HL-60/S4 treated with retinoic acid at 250 ng/mL for 4 days and 3 days (cell line): Measurements from ENCODE around the gene MAP3K13.

Source experiments
- in situ Hi-C: fragments of 300-500 bp; cut with MboI; formaldehyde crosslinking; loops from 2 replicates; pipeline ENCODE4 v1.7.0; 2022; ENCODE audit warnings: low sequenced_read_pairs

MAP3K13 gene, protein sequence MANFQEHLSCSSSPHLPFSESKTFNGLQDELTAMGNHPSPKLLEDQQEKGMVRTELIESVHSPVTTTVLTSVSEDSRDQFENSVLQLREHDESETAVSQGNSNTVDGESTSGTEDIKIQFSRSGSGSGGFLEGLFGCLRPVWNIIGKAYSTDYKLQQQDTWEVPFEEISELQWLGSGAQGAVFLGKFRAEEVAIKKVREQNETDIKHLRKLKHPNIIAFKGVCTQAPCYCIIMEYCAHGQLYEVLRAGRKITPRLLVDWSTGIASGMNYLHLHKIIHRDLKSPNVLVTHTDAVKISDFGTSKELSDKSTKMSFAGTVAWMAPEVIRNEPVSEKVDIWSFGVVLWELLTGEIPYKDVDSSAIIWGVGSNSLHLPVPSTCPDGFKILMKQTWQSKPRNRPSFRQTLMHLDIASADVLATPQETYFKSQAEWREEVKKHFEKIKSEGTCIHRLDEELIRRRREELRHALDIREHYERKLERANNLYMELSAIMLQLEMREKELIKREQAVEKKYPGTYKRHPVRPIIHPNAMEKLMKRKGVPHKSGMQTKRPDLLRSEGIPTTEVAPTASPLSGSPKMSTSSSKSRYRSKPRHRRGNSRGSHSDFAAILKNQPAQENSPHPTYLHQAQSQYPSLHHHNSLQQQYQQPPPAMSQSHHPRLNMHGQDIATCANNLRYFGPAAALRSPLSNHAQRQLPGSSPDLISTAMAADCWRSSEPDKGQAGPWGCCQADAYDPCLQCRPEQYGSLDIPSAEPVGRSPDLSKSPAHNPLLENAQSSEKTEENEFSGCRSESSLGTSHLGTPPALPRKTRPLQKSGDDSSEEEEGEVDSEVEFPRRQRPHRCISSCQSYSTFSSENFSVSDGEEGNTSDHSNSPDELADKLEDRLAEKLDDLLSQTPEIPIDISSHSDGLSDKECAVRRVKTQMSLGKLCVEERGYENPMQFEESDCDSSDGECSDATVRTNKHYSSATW

DNA sequence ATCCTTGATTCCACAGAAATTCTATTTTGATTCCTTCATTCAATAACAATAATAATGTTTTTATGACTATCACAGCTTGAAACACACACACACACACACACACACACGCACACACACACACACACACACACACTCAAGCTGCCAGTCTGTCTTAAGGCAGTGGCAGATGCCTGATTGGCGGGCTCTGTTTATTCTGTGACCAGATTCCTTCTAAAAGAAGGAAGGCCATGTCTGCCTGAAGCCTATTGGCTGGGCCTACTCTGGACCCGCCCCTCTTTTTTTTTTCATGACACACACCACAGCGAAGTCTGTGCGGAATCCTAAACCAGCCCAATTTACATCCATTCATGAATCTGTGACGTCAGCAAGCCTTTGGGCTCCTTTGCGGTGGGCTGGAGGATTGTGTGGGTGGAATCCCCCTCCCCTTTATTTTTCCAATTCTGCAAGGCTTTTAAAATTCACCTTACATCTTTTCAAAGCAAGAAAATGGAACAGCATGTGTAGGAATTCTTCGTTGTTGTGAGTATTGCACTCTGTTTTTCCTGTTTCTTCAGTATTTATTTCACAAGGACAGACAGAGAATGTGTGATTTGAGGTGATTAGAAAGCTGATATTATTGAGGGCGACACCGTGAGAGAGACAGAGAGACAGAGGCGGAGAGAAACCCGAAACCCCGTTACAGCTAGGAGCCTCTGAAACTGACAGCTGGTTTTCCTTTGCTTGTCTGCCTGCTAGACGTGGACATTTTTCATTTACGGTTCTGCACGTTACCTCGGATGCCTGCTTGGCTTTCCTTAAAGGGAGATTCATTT, at the start of gene MAP3K13:
MAP3K13 (plus strand) TSS at position 287 of the 812 bp plus-strand sequence. CDS start 65,446 bp downstream, outside the sequence.
- in situ Hi-C loops, result no loop called here

DNA sequence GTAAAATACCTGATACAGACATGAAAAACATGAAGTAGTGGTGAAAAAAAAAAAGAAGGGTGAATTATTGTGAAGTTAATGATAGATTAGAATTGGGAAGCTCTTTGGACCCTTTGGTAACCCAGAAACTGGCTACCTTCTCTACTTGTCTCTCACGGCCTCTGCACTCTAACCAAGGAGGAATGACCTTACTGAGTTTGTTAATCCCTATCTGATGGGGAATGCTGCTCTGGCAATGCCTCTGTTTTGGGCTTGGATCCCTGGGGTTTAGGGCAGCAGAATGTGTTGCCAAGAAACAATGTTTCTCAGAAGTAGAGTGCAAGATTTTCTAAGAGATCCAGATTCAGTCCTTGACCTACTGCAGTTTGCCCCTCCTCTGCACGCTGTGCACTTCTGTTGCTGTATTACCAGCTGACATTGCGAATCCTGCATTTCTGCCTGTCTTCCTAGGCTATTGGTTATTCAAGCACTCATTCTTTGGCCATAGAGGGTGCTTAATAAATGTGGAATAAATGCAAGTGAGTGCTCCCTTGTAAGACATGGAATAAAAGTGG, 49.2 kb upstream of the MAP3K13 start:
- in situ Hi-C loops, result no loop called here

DNA sequence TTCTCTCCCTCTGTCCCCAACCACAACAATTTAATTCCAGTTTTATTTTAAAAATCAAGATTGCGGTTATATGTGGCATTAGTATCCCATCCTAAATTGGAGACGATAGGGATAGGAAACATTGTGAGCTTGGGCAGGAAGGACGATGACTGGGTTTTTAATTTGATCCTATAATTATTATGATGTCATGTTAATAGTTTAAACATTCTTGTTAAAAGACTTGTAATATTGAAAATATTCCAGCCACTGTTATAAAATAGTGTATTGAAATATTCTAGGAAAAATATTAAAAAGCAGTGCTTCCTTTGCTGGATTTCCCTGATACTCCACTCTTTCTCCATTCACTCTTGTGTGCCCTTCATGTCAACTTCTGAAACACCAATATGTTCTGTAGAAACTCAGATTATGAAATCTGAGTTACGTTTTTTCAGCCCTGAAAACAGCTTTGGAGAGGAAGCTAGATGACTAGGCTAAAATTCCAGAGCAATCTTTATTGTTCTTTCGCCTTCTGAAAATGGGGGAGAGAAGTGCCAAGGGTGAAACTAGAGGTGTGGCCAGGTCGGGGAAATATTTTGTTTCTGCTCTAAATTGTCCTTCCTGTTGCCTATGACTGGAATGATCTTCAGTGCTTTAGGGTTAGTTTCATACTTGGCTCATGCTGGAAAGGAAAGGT, 46.1 kb upstream of the MAP3K13 start:
- in situ Hi-C loops, result no loop called here

DNA sequence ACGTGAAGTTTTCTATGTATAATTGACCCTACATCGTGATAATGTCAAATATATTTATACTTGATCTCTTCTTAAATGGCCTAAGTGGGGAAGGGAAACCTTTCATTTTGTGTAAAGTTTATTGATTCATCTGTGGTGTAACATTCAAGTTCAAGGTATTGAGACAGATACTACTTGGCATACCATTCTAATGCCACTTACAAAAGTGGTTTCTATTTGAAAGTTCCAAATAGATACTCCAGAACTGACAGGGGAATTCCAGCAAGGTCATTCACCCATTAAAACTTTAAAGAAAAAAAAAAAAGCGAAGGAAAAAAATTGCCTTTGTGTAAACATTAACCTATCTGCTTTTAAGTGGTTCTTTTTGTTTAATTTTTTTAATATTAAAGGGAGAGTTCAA, 45.3 kb upstream of the MAP3K13 start:
- in situ Hi-C loops, result no loop called here

DNA sequence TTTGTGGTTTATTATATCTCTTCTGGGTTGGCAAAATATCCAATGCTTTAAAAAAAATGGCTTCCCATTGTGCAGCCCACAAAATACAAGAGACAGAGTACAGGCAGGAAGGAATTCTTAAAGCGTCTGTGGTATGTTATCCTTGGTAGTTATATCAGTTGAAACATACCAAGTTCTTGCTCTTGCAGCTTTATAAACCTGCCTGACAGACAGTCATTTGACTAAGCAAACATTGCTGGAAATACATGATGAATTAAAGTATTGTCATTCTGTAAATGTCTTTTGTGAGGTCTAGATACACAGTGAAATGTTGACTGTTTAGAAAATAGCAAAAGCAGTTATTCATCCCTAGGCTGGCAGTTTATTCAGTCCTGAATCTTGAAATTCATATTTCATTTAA, 44.8 kb upstream of the MAP3K13 start:
- in situ Hi-C loops, result no loop called here

DNA sequence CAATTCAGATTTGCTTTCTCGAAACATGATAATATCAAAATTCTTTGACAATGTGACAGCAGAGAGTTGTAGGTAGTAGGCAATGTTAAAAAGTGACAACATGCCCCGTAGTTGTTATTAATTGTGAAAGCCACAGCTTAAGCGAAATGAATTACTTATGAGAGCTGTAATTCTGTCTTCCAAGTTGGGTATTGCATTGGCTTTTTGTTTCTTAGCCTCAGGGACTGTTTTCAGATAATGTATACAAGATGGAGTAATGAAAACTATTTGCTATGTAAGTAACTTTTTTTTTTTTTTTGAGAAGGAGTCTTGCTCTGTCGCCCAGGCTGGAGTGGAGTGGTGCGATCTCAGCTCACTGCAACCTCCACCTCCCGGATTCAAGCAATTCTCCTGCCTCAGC, 43.1 kb upstream of the MAP3K13 start:
- in situ Hi-C loops, result no loop called here

DNA sequence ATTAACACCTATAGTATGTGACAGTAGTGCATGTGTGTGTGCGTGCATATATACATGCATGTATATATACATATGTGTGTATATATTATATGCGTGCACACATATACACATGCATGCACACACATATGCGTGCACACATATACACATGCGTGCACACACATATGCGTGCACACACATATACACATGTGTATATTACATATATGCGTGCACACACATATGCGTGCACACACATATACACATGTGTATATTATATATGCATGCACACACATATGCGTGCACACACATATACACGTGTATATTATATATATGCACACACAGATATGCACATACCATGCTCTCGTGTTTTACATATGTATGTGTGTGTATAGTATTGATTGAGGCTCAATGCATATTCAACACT, 42.0 kb upstream of the MAP3K13 start:
- in situ Hi-C loops, result no loop called here

DNA sequence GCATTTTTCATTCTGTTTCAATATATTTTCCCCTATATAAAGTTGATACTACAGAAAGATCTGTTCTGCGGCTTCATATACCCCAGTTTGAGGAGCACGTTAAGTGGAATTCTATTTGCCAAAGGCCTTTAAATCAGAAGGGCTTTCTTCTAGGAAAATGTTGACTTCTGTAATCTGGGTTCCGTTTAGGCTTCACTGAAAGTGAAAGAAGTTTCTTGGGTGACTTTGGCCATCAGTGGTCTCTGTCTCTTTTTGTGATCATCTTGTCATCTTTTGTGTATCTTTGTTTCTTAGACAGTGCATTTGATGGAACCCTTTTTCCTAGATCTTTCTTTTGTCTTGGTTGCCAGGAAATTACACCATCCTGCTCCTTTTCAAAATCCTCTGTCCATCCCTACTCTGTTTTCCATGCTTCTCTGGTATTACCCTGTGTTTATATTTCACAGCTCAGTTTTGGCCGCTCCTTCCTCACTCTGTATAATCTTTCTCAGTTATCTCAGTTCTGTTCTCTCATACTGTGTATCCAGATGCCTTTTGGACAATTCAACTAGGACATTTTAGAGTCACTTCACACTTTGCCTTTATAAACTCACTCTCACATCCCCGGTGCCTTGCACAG, 40.7 kb upstream of the MAP3K13 start:
- in situ Hi-C loops, result no loop called here

DNA sequence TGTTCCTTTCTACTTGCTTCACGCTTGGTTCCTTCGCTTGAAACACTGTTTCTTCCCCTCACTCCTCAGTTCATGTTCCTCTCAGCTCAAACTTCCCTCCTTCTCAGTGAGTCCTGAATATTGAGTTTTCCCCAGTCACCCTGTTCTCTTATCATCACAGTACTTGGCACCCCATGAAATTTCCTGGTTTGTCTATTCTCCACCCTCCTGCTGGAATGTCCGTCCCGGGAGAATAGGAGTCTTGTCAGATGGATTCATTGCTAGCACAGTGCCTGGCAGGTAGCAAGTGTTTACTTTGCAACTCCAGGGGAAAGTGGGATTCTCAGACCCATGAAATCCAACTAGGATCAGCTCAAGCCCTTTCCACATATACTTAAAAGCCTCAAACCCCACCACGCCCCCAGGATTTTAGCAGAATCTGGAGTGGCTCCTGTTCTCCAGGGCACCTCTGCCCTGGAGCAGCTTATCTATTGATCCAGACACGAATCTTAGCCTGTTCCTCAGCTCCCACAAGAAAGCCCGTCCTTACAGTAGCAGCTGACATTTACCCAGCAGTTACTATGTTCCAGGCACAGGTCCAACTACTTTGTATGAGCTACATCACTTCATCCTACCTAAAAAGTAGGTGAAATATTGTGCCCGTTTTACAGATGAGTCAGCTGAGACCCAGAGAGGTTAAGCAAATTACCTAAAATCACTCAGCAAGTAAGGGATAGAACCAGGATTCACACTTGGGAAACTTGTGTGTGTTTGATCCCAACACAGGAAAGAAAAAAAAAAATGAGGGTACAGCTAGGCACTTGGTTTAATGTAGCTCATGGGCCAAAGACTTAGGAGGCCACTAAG, 36.8 kb upstream of the MAP3K13 start:
- in situ Hi-C loops, result no loop called here

DNA sequence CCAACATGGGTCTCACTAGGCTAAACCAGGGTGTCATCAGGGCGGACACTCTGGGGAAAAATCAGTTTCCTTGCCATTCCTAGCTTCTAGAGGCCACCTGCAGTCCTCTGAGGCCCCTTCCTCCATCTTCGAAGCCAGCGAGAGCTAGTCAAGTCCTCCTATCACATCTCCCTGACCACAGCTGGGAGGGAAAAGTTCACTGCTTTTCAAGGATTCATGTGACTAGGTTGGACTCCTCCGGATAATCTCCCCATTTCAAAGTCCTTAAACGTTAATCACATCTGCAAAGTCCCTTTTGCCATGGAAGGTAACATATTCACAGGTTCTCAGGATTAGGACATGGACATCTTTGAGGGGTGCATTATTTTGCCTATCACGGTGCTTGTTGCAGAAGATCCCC, 35.9 kb upstream of the MAP3K13 start:
- in situ Hi-C loops, result no loop called here

DNA sequence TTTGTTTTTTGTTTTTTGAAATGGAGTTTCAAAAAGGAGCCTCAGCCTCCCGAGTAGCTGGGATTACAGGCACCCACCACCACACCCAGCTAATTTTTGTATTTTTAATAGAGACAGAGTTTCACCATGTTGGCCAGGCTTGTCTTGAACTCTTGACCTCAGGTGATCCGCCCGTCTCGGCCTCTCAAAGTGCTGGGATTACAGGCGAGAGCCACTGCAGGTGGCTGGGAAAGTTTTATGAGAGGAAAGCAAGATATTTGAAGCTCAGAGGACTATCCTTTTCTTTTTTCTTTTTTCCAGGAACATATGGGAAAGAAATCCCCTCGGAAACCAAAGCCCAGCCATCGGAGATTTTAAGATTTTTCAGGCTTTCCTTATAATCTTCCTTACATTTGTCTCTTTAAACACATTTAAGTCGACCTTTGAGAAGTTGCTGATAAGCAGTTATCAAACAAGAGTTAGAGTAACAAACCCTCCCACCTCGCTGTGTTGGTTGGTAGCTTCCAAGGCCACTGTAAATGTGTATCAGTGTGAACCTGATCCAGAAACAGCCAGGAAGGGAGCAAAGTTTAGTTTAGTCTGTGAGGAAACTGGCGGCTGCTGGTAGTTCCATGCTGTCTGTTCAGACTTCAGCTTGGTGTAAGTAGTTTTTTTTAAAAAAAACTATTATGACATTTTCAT, 34.5 kb upstream of the MAP3K13 start:
- in situ Hi-C loops, result no loop called here

DNA sequence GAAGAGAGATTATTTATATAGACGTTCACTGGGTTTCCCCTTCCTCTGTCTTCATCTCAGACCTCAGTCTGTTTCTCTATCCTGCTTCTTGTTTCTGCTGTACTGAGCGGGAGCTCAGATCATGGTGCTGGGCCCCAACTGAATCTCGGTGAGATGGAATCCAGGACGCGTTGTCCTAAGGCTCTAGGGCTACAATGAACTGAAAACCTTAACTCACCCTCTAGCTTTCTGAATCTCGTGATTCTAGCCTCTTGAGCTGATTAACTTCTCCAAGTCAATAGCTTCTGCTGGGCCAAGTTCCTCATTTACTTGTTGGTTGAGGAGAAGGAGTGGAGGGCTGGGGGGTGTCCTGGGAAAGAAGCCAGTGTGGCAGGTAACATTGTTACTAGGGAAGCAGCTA, 32.7 kb upstream of the MAP3K13 start:
- in situ Hi-C loops, result no loop called here

DNA sequence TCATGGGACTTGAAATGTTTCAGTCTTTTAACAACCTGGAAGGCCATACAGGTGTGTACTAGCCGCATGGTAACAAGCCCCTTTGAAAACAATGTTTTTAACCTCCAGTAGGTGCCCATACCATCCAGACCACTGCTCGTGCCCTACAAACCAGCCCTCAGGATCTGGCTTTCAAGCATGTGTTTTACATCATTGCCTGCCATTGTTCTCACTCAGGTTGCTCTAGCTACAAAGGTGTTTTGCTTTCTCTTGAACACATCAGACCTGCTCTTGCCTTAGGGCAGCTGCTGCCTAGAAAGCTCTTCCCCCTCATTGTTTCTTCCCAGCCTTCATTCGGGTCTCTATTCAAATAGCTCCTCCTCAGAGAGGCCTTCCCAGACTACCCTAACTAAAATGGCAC, 32.3 kb upstream of the MAP3K13 start:
- in situ Hi-C loops, result no loop called here

DNA sequence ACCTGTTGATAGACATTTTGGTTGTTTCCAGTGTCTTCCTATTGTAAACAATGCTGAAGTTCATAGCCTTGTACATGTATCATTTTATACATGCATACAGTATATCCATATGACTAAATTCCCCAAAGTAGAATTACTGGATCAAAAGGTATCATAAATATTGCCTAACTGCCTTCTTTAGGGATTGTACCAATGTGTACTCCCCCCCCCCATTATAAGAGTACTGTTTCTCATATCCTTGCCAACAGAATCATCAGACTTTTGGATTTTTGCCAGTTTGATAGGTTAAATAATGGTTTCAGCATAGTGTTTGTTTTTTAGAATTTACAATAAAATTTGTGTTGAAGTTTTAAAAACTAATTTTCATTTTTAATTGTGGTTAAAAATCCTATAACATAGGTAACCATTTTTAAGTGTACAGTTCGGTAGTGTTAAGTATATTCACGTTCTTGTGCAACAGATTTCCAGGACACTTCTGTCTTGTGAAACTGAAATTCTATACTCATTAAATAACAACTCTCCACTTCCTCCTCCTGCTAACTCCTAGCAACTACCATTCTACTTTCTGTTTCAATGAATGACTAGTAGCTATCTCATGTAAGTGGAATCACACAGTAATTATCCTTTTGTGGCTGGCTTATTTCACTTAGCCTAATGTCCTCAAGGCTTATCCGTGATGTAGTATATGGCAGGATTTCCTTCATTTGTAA, 30.8 kb upstream of the MAP3K13 start:
- in situ Hi-C loops, result no loop called here

DNA sequence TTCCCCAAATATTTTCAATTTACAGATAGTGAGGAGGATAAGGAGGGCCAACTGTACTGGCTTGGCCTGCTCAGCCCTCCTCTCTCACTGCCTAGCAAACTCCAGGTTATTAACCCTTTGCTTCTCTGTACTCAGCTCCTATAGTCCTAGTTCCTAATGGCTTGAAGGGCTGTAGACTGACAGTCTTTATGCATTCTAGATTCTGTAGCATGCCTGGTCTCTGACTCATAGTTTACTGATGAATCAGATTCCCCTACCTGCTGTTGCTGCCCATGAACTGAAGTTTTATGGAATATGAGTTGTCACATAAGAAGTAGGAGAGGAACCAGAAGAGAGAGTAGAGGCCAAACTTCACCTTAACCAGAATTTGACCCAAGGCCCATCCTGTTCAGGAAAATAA, 27.1 kb upstream of the MAP3K13 start:
- in situ Hi-C loops, result no loop called here

DNA sequence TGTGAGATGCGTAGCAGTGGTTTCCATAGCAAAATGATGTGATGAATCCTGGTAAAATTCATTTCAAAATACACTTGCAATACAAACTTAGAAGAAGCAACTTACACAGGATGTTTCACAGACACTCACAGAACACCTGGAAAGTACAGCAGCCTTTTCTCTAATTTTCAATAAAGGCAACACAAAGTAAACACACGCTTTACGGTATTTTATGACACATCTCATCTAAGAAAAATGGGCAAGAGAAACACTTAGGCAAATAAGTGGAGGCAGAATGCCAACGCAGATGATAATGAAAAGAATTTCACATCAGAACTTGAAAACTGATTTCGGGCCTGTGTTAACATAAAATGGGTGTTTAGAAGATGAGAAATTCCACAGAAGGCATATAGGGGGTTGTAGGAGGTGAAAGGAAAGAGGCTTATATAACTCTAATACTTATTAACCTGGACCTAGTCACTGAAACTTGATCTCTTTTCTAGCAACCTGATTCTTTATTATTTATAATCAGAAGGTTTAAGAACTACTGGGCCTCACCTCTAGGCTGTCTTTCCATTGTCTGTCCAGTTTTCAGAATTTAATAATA, 25.6 kb upstream of the MAP3K13 start:
- in situ Hi-C loops, result no loop called here

DNA sequence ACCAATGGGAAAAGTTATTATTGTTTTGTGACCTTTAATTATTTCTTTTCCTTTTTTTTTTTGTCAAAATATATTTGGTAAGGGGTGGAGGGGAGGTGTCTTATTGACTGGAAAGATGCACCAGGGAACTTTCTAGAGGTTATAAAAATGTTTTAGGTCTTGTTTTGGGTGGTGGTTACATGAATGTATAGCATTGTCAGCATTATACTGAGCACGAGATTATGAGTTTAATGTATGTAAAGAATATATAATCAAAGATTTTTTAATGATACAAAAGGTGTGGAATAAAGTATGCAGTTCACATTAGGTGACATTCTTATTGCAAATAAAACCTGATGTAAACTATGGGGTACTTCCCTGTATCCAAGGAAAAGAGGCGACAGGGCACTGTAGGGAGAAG, 23.0 kb upstream of the MAP3K13 start:
- in situ Hi-C loops, result no loop called here
